Measurements from ENCODE around the gene ASXL2. TPM values are rescaled to one million over a fixed set of nuclear protein-coding genes. Genes with fewer than 3 reads are reported as not detected.

The ASXL2 gene
- total and polyA plus RNA-seq, 7 donors, result 1.8 to 15.5 (median 10.7) TPM

GRCh38 chr2:25845843-25846505 lies 32.3 kb downstream of the ASXL2 start:
- H3K27me3 ChIP-seq, result no peaks in the 10 kb centered on the region
- H3K9me3 ChIP-seq, result no peaks in the 10 kb centered on the region
- intact Hi-C loops (cut with DNase I), result no loop called here
- no peaks in the 10 kb centered on the region for H3K4me1 ChIP-seq
- H3K27ac ChIP-seq, result no peak overlapping the region
- TF ChIP-seq POLR2A (IDR thresholded peaks at IDR 0.05) (no peak), CTCF (IDR thresholded peaks at IDR 0.05) (no peak), EP300 (IDR thresholded peaks at IDR 0.05) (no peak), POLR2AphosphoS5 (IDR thresholded peaks at IDR 0.05) (no peak)
- DNase-seq, result no peak
- WGBS, 2 donors, result 90 to 91% methylated on average over 7 of the region's 7 CpGs
- H3K36me3 ChIP-seq, result peaks cover 0 to 33% (median 2%) of the 10 kb centered on the region in 4 donors
- no peak overlapping the region for H3K4me3 ChIP-seq

GRCh38 chr2:25844089-25844488 lies 34.2 kb downstream of the ASXL2 start:
- Histone ChIP-seq H3K36me3 (peaks cover 0 to 40% (median 2%) of the 10 kb centered on the region in 4 donors), H3K27me3 (no peaks in the 10 kb centered on the region), H3K4me1 (no peaks in the 10 kb centered on the region), H3K4me3 (no peak overlapping the region), H3K9me3 (no peaks in the 10 kb centered on the region), H3K27ac (no peak overlapping the region)
- no peak for TF ChIP-seq EP300 (IDR thresholded peaks at IDR 0.05)
- no peak for TF ChIP-seq POLR2A (IDR thresholded peaks at IDR 0.05)
- TF ChIP-seq POLR2AphosphoS5 (IDR thresholded peaks at IDR 0.05), result no peak
- no peak for TF ChIP-seq CTCF (IDR thresholded peaks at IDR 0.05)
- WGBS, 2 donors, result 94 to 96% methylated on average over 1 of the region's 1 CpG
- intact Hi-C loops (cut with DNase I), result no loop called here
- DNase-seq, result no peak

GRCh38 chr2:25842155-25842554 lies 36.1 kb downstream of the ASXL2 start:
- WGBS, 2 donors, result 97 to 98% methylated on average over 1 of the region's 1 CpG
- TF ChIP-seq EP300 (IDR thresholded peaks at IDR 0.05) (no peak), CTCF (IDR thresholded peaks at IDR 0.05) (no peak), POLR2A (IDR thresholded peaks at IDR 0.05) (no peak), POLR2AphosphoS5 (IDR thresholded peaks at IDR 0.05) (no peak)
- no peaks in the 10 kb centered on the region for H3K27me3 ChIP-seq

GRCh38 chr2:25838152-25838756 lies 40.0 kb downstream of the ASXL2 start:
- Histone ChIP-seq H3K27ac (no peak overlapping the region), H3K9me3 (no peaks in the 10 kb centered on the region), H3K27me3 (no peaks in the 10 kb centered on the region), H3K4me3 (no peak overlapping the region), H3K36me3 (peaks cover 0 to 20% (median 0%) of the 10 kb centered on the region in 4 donors), H3K4me1 (no peaks in the 10 kb centered on the region)
- 64 to 89% methylated on average over 2 of the region's 2 CpGs for WGBS, 2 donors
- TF ChIP-seq POLR2AphosphoS5 (IDR thresholded peaks at IDR 0.05) (no peak), EP300 (IDR thresholded peaks at IDR 0.05) (no peak), POLR2A (IDR thresholded peaks at IDR 0.05) (no peak), CTCF (IDR thresholded peaks at IDR 0.05) (no peak)
- DNase-seq, result no peak
- intact Hi-C loops (cut with DNase I), result no loop called here

More at GRCh38 chr2:25842155-25842554, 36.1 kb downstream of the ASXL2 start:
- Histone ChIP-seq H3K9me3 (no peaks in the 10 kb centered on the region), H3K27ac (no peak overlapping the region), H3K4me3 (no peak overlapping the region), H3K4me1 (no peaks in the 10 kb centered on the region), H3K36me3 (peaks cover 0 to 40% (median 2%) of the 10 kb centered on the region in 4 donors)
- intact Hi-C loops (cut with DNase I), result no loop called here
- DNase-seq, result no peak
